PC-9 (cell line): ENCODE results near the gene ZP1. TPM values are rescaled to one million over a fixed set of nuclear protein-coding genes. Genes with fewer than 3 reads are reported as not detected.

Experiments
- BruUV-seq: library from RNA; stranded (reverse); fragments of 400-500 nt; replicated peaks from 2 replicates; lab custom pipeline; 2021; lab: Mats Ljungman, UMichigan
- CTCF ChIA-PET: fragments of 300-600 bp; sonication (Branson Sonifier 250); formaldehyde crosslinking; loops from one replicate; lab custom pipeline; 2022; ENCODE audit warnings: antibody characterized with exemption; lab: Charles Lee
- POLR2A ChIA-PET: fragments of 300-600 bp; sonication (Branson Sonifier 250); formaldehyde crosslinking; loops from one replicate; lab custom pipeline; 2022; ENCODE audit warnings: antibody characterized with exemption; ENCODE audit not compliant: unreplicated experiment; lab: Charles Lee
- DNase-seq, 2 experiments: peaks; one replicate each; pipeline versions ENCODE4 v3.0.0 to v3.0.0-alpha.2; 2015 to 2022; ENCODE audit warnings: mixed read lengths in 1 of 2
- H2AFZ ChIP-seq: fragments of 200-600 bp; sonication (generic); 2 replicates; pipeline ENCODE4 v1.8.1; 2017; ENCODE audit warnings: antibody characterized with exemption
- H3F3A ChIP-seq: fragments of 200-600 bp; sonication (generic); 2 replicates; pipeline ENCODE4 v1.8.1; 2017; ENCODE audit warnings: antibody characterized with exemption, mild to moderate bottlenecking, low read depth; ENCODE audit not compliant: insufficient read depth
- H3K27ac ChIP-seq: fragments of 200-600 bp; sonication (generic); 2 replicates; pipeline ENCODE4 v1.6.1; 2016; ENCODE audit warnings: mixed run types
- H3K27me3 ChIP-seq: fragments of 200-600 bp; sonication (generic); 2 replicates; pipeline ENCODE4 v1.6.1; 2016; ENCODE audit warnings: low read depth, mixed run types; ENCODE audit not compliant: insufficient read depth
- H3K36me3 ChIP-seq: fragments of 200-600 bp; sonication (generic); 2 replicates; pipeline ENCODE4 v1.6.1; 2016; ENCODE audit warnings: low read depth, mixed run types
- H3K4me1 ChIP-seq: fragments of 200-600 bp; sonication (generic); replicated peaks from 2 replicates; pipeline ENCODE4 v1.6.1; 2016; ENCODE audit warnings: mixed run types; ENCODE audit not compliant: insufficient read depth
- H3K4me2 ChIP-seq: fragments of 200-600 bp; sonication (generic); 2 replicates; pipeline ENCODE4 v1.6.1; 2017; ENCODE audit warnings: mixed run types
- H3K4me3 ChIP-seq: fragments of 200-600 bp; sonication (generic); 2 replicates; pipeline ENCODE4 v1.6.1; 2016; ENCODE audit warnings: mixed run types
- H3K79me2 ChIP-seq: fragments of 200-600 bp; sonication (generic); 2 replicates; pipeline ENCODE4 v1.6.1; 2017; ENCODE audit warnings: low read depth, mixed run types
- H3K9me2 ChIP-seq: fragments of 200-600 bp; sonication (generic); 2 replicates; pipeline ENCODE4 v1.8.1; 2017; ENCODE audit warnings: mild to moderate bottlenecking; ENCODE audit not compliant: insufficient read depth
- H3K9me3 ChIP-seq: fragments of 200-600 bp; sonication (generic); 2 replicates; pipeline ENCODE4 v1.8.1; 2016; ENCODE audit warnings: low read depth; ENCODE audit not compliant: insufficient read depth
- H4K20me1 ChIP-seq: fragments of 200-600 bp; sonication (generic); 2 replicates; pipeline ENCODE4 v1.8.1; 2017; ENCODE audit not compliant: insufficient read depth
- CTCF ChIP-seq: fragments of 200-600 bp; sonication (generic); conservative IDR thresholded peaks from 2 replicates; pipeline ENCODE4 v1.6.1; 2017; ENCODE audit warnings: mixed run types, antibody characterized with exemption, mild to moderate bottlenecking, moderate library complexity
- EZH2 ChIP-seq: fragments of 200-600 bp; sonication (generic); IDR thresholded peaks from 2 replicates; pipeline ENCODE4 v1.8.0; 2017; ENCODE audit warnings: antibody characterized with exemption, low read depth
- intact Hi-C: fragments of 100-400 bp; cut with micrococcal nuclease; formaldehyde crosslinking; loops from one replicate; pipeline ENCODE4 v1.10.0; 2022; ENCODE audit not compliant: unreplicated experiment
- total RNA-seq: library from RNA; stranded (reverse); gene quantifications from 2 replicates; pipeline ENCODE4 v1.2.3, GENCODE V29; 2021

Gene ZP1
- total RNA-seq, 1 experiment from 2014 or later: not detected

- H3K79me2 ChIP-seq: peaks cover 37% of the 10 kb centered on the region
- intact Hi-C loops: loop anchor here (1.0 kb wide), 1 partner anchor 64 kb away; the partner anchor contains the start of gene PRPF19
- POLR2A ChIA-PET: interaction anchor here (0.7 kb wide), 1 partner anchor 64 kb away, joined by 3 read pairs; the partner anchor contains the start of gene PRPF19
These were observed 25.3 kb upstream of the ZP1 start, which contains the start of gene CCDC86 for GRCh38 chr11:60841797-60842667. Gene CCDC86, plus strand, starts transcription at chr11:60842113. Its CDS starts 12 bp downstream, at chr11:60842125.

DNA sequence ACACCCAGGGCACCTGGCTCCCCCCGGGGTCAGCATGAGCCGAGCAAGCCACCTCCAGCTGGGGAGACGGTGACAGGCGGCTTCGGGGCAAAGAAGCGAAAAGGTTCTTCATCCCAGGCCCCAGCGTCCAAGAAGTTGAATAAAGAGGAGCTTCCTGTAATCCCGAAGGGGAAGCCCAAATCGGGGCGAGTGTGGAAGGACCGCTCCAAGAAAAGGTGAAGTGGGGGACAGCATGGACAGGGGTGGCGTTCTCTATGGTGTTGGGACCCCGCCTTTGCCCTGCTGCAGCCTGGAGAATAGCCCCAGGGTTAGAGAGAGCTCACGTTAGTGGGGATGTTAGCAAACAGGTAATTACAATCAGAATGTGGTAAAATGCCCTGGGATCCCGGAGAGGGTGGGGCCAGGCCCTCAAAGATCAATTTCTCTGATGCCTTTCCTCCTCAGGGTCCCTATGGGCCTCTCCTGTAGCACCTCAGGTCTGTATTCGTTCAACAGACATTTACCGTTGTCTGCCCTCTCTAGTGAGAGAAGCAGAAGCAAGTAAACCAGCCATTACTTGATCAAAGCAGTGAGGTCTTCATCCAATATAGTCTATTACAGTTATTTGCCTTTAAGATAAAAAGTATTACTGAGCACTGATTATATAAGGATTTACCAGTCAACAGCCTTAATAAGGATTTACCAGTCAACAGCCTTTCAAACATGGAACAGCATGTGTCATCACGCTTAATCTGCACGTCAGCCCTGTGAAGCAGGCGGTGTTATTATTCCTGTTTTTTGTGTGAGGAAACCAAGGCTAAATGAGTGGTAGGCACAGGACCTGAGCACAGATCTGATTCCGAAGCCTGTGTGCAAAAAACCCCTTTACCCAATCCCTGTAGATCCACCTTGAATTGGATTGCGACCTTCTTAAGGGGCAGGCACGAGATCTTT lies 24.4 kb upstream of the ZP1 start:
- POLR2A ChIA-PET: interaction anchor here (0.7 kb wide), 1 partner anchor 63 kb away, joined by 3 read pairs; the partner anchor contains the start of gene PRPF19
- DNase-seq: peak in 1 of 2 experiments; percentile 14
- peaks cover 18% of the 10 kb centered on the region for H3K4me1 ChIP-seq
- peaks cover 15% of the 10 kb centered on the region; the same call in 1 of the 2 replicates for H4K20me1 ChIP-seq
- 0 out of 2 replicates have a peak overlapping the region, but pooled peaks have one; percentile 52 for H3K27ac ChIP-seq
- H3K4me3 ChIP-seq: peak overlapping the region; percentile 91
- intact Hi-C loops: no loop called here
- H3K9me2 ChIP-seq: no peaks in the 10 kb centered on the region
- H3K9me3 ChIP-seq: no peaks in the 10 kb centered on the region
- TF ChIP-seq CTCF (no peak), EZH2 (no peak)
- CTCF ChIA-PET: no interaction called here
- H3K36me3 ChIP-seq: peaks cover 8% of the 10 kb centered on the region; the same call in 1 of the 2 replicates
- H3K4me2 ChIP-seq: peak overlapping the region; percentile 98
- no peaks in the 10 kb centered on the region; the same call in 1 of the 2 replicates for H3F3A ChIP-seq
- no peaks in the 10 kb centered on the region for H3K27me3 ChIP-seq
- TSS peak; percentile 45 for BruUV-seq
- peak overlapping the region; percentile 94 for H2AFZ ChIP-seq
- H3K79me2 ChIP-seq: peaks cover 37% of the 10 kb centered on the region

More at GRCh38 chr11:60841797-60842667, 25.3 kb upstream of the ZP1 start, which contains the start of gene CCDC86:
- H3K9me2 ChIP-seq: no peaks in the 10 kb centered on the region
- no peak for TF ChIP-seq EZH2
- TF ChIP-seq CTCF: no peak
- H3K4me2 ChIP-seq: peak within 1 kb of the TSS; percentile 98
- no peaks in the 10 kb centered on the region for H3K27me3 ChIP-seq
- H2AFZ ChIP-seq: peak within 1 kb of the TSS; percentile 94
- CTCF ChIA-PET: no interaction called here
- H4K20me1 ChIP-seq: peaks cover 11% of the 10 kb centered on the region; the same call in 1 of the 2 replicates
- peak within 1 kb of the TSS; percentile 52 for H3K27ac ChIP-seq
- H3K36me3 ChIP-seq: peaks cover 4% of the 10 kb centered on the region; the same call in 1 of the 2 replicates
- BruUV-seq: no TSS peak
- H3K4me3 ChIP-seq: peak within 1 kb of the TSS; percentile 91
- DNase-seq: peak; percentile 83 to 96
- no peaks in the 10 kb centered on the region for H3K9me3 ChIP-seq
- no peaks in the 10 kb centered on the region; the same call in 1 of the 2 replicates for H3F3A ChIP-seq
- H3K4me1 ChIP-seq: peaks cover 18% of the 10 kb centered on the region
